KMS-11 (cell line): ENCODE data around the gene FHIT.

Source experiments
- H2AFZ ChIP-seq: fragments of 200-600 bp; sonication (generic); 2 replicates; pipeline ENCODE4 v1.6.1; 2016; ENCODE audit warnings: antibody characterized with exemption, mixed run types, low read depth
- H3K27ac ChIP-seq: fragments of 200-600 bp; sonication (generic); 2 replicates; pipeline ENCODE4 v1.6.1; 2016; ENCODE audit warnings: mild to moderate bottlenecking, mixed run types
- H3K27me3 ChIP-seq: fragments of 200-600 bp; sonication (generic); 2 replicates; pipeline ENCODE4 v1.6.1; 2017; ENCODE audit warnings: mild to moderate bottlenecking, low read depth, mixed run types, moderate library complexity; ENCODE audit not compliant: insufficient read depth
- H3K36me3 ChIP-seq: fragments of 200-600 bp; sonication (generic); 2 replicates; pipeline ENCODE4 v1.6.1; 2017; ENCODE audit warnings: mild to moderate bottlenecking, mixed run types; ENCODE audit not compliant: insufficient read depth
- H3K4me1 ChIP-seq: fragments of 200-600 bp; sonication (generic); 2 replicates; pipeline ENCODE4 v1.6.1; 2016; ENCODE audit warnings: mild to moderate bottlenecking, low read depth, mixed run types; ENCODE audit not compliant: poor library complexity, severe bottlenecking
- H3K4me2 ChIP-seq: fragments of 200-600 bp; sonication (generic); 2 replicates; pipeline ENCODE4 v1.7.0; 2016; ENCODE audit warnings: mild to moderate bottlenecking, mixed run types
- H3K4me3 ChIP-seq: fragments of 200-600 bp; sonication (generic); IDR thresholded peaks from 2 replicates; pipeline ENCODE4 v1.6.1; 2017; ENCODE audit warnings: low read depth, low read length, mixed read lengths; ENCODE audit not compliant: insufficient read depth
- H3K79me2 ChIP-seq: fragments of 200-600 bp; sonication (generic); 2 replicates; pipeline ENCODE4 v1.6.1; 2016; ENCODE audit warnings: low read depth, mixed run types; ENCODE audit not compliant: insufficient read depth
- H3K9ac ChIP-seq: fragments of 200-600 bp; sonication (generic); 2 replicates; pipeline ENCODE4 v1.6.1; 2016; ENCODE audit warnings: mild to moderate bottlenecking, mixed run types
- H4K20me1 ChIP-seq: fragments of 200-600 bp; sonication (generic); 2 replicates; pipeline ENCODE4 v1.6.1; 2016; ENCODE audit warnings: mild to moderate bottlenecking, mixed run types; ENCODE audit not compliant: insufficient read depth
- TF ChIP-seq, protein P1 (sequence below): fragments of 200-600 bp; sonication (generic); conservative IDR thresholded peaks from 2 replicates; pipeline ENCODE4 v1.6.1; 2017; ENCODE audit warnings: low read depth, mild to moderate bottlenecking, antibody characterized with exemption, low read length, moderate library complexity, mixed read lengths

Gene FHIT

DNA sequence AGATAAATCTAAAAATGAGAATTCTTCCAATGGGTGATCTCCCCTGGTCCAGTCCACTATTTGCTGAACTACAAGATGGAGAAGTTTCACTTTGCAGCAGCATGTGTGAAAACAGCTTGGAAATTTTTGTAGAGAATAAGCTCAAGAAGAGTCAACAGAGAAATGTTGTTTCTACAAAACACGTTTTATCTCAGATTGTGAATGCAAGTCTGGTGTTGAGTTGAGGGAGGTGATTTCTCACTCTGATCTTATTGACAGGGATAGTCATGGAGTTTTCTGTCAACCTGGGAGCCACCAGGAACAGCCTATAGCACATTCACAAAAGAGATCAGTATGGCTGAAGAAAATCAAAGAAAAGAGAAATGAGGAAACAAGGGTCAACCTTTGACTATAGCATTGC lies 1220.3 kb downstream of the FHIT start:
- no peaks in the 10 kb centered on the region for H3K36me3 ChIP-seq
- H3K4me2 ChIP-seq: no peak overlapping the region
- no peak overlapping the region for H3K27ac ChIP-seq
- no peak overlapping the region for H2AFZ ChIP-seq
- no peak overlapping the region for H3K9ac ChIP-seq
- no peaks in the 10 kb centered on the region for H3K79me2 ChIP-seq
- no peaks in the 10 kb centered on the region for H3K4me1 ChIP-seq
- no peaks in the 10 kb centered on the region for H4K20me1 ChIP-seq
- H3K4me3 ChIP-seq: no peak overlapping the region
- TF ChIP-seq, protein P1, sequence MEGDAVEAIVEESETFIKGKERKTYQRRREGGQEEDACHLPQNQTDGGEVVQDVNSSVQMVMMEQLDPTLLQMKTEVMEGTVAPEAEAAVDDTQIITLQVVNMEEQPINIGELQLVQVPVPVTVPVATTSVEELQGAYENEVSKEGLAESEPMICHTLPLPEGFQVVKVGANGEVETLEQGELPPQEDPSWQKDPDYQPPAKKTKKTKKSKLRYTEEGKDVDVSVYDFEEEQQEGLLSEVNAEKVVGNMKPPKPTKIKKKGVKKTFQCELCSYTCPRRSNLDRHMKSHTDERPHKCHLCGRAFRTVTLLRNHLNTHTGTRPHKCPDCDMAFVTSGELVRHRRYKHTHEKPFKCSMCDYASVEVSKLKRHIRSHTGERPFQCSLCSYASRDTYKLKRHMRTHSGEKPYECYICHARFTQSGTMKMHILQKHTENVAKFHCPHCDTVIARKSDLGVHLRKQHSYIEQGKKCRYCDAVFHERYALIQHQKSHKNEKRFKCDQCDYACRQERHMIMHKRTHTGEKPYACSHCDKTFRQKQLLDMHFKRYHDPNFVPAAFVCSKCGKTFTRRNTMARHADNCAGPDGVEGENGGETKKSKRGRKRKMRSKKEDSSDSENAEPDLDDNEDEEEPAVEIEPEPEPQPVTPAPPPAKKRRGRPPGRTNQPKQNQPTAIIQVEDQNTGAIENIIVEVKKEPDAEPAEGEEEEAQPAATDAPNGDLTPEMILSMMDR: no peak
- H3K27me3 ChIP-seq: no peaks in the 10 kb centered on the region

DNA sequence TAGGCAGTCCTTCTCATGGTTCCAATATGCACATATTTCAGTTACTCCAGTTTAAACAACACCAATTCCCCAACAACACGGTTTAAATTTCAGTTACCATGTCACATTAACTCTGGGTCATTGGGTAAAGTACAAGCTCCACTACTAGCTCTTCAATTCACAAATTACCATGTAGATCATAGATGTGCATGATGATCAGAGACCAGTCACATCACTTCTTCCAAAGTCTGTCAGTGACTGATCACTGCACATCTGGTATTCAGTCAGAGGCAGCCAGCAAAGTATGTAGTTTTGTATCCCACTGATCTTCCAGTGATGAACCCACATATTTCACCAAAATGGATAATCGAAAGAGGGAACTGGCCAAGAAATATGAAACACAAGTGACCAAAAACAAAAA lies 1223.0 kb downstream of the FHIT start:
- TF ChIP-seq, protein P1: no peak
- no peaks in the 10 kb centered on the region for H3K79me2 ChIP-seq
- H3K36me3 ChIP-seq: no peaks in the 10 kb centered on the region
- H3K4me2 ChIP-seq: no peak overlapping the region
- no peak overlapping the region for H2AFZ ChIP-seq
- no peaks in the 10 kb centered on the region for H4K20me1 ChIP-seq
- no peak overlapping the region for H3K9ac ChIP-seq
- no peak overlapping the region for H3K4me3 ChIP-seq
- no peaks in the 10 kb centered on the region for H3K27me3 ChIP-seq
- no peaks in the 10 kb centered on the region for H3K4me1 ChIP-seq
- H3K27ac ChIP-seq: no peak overlapping the region

DNA sequence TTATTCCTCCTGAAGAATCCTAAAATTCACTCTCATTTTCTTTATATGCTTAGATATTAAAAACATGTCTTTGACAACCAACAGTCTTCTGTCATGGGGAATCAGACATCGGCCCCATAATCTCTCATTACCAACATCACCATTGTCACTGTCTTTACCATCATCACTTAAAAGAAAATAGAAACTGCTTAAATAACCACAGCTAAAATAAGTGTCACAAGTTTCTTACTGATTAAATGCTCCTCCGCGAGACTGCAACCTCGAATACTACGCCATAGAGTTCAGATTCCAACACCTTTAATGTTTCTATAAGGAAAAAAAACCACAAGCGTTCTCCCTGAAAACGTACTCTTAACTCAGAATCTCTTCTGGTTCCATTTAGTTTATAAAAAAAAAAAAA lies 1223.9 kb downstream of the FHIT start:
- H3K4me2 ChIP-seq: no peak overlapping the region
- H3K27ac ChIP-seq: no peak overlapping the region
- H3K79me2 ChIP-seq: no peaks in the 10 kb centered on the region
- no peaks in the 10 kb centered on the region for H4K20me1 ChIP-seq
- no peaks in the 10 kb centered on the region for H3K27me3 ChIP-seq
- H3K4me3 ChIP-seq: no peak overlapping the region
- TF ChIP-seq, protein P1: no peak
- H3K9ac ChIP-seq: no peak overlapping the region
- H2AFZ ChIP-seq: no peak overlapping the region
- no peaks in the 10 kb centered on the region for H3K4me1 ChIP-seq
- H3K36me3 ChIP-seq: no peaks in the 10 kb centered on the region

DNA sequence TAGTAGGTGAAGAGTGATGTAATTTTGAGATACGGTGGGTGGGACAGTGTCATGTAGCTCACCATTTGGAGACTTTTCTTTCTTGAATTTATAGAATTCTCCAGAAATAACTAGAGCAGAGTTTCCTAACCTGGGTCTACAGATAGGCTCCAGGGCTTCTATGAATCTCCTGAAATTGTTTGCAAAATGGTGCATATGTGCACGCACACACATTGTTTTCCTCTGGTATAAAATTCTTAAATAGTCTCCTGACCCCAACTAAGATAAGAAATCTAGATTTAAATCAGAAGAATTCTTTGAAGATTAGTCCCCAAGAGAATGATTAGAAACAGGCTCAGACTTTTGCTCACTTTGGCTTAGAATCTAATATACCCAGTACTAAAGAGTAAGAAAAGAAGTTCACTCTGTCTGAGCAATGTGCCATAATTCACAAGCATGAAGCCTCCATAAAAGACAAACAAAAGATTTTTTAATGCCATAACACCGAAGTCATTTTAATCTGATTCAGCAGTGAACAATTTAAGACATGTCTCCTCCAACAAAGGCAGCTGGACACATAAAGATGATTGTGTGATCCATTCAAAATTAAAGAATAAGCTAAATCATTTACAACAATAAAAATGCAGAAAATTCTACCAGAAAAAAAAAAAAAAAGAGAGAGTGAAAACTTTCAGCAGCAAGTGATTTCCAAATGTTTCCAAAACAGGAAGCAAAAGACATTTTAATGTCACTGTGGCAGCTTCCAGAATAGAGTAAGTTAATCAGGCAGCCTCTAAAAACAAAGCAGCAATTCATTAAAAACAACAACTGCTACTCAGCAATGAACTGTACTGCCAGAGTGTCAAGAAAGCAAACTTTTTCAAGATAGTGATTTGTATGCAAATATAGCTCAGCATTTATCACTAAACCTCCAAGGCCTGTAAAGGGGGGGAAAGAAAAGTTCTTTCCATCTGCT lies 1225.9 kb downstream of the FHIT start:
- Histone ChIP-seq H3K4me2 (no peak overlapping the region), H4K20me1 (no peaks in the 10 kb centered on the region), H2AFZ (no peak overlapping the region), H3K4me1 (no peaks in the 10 kb centered on the region), H3K27ac (no peak overlapping the region), H3K9ac (no peak overlapping the region), H3K79me2 (no peaks in the 10 kb centered on the region), H3K36me3 (no peaks in the 10 kb centered on the region), H3K4me3 (no peak overlapping the region), H3K27me3 (no peaks in the 10 kb centered on the region)
- TF ChIP-seq, protein P1: no peak
